Vagina (tissue), 2 donors: ENCODE measurements around the gene CTSH.

Experiments
- POLR2A ChIP-seq, 2 donors: fragments of 450-650 bp; IDR thresholded peaks; one replicate each; pipeline ENCODE4 v1.6.1; 2017; ENCODE audit warnings: antibody characterized with exemption in 2 of 2, mild to moderate bottlenecking in 2 of 2, moderate library complexity in 2 of 2
- TF ChIP-seq, protein P1 (sequence below), 3 experiments: fragments of 450-650 bp in 2 of 3; fragments of 200-600 bp in 1 of 3; sonication (generic) in 1 of 3; IDR thresholded peaks; one replicate each; pipeline ENCODE4 v1.5.1; 2017 to 2019; ENCODE audit warnings: antibody characterized with exemption in 3 of 3, mild to moderate bottlenecking in 2 of 3, moderate library complexity in 2 of 3

GRCh38 chr15:78960308-78960707, 15.5 kb upstream of the CTSH start:
- TF ChIP-seq, protein P1, sequence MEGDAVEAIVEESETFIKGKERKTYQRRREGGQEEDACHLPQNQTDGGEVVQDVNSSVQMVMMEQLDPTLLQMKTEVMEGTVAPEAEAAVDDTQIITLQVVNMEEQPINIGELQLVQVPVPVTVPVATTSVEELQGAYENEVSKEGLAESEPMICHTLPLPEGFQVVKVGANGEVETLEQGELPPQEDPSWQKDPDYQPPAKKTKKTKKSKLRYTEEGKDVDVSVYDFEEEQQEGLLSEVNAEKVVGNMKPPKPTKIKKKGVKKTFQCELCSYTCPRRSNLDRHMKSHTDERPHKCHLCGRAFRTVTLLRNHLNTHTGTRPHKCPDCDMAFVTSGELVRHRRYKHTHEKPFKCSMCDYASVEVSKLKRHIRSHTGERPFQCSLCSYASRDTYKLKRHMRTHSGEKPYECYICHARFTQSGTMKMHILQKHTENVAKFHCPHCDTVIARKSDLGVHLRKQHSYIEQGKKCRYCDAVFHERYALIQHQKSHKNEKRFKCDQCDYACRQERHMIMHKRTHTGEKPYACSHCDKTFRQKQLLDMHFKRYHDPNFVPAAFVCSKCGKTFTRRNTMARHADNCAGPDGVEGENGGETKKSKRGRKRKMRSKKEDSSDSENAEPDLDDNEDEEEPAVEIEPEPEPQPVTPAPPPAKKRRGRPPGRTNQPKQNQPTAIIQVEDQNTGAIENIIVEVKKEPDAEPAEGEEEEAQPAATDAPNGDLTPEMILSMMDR (IDR thresholded peaks at IDR 0.05) = no peak
- no peak for TF ChIP-seq POLR2A (IDR thresholded peaks at IDR 0.05)
